SU-DHL-6 (cell line): ENCODE results near the gene IFTAP.

Experiments used
- H2AFZ ChIP-seq: fragments of 200-600 bp; sonication (generic); 2 replicates; pipeline ENCODE4 v1.6.1; 2014; ENCODE audit warnings: low read depth, mild to moderate bottlenecking, moderate library complexity, mixed read lengths, antibody characterized with exemption, low read length; ENCODE audit not compliant: severe bottlenecking
- H3F3A ChIP-seq: fragments of 200-600 bp; shearing (Covaris generic); 2 replicates; pipeline ENCODE4 v1.6.0; 2016; ENCODE audit warnings: antibody characterized with exemption, mild to moderate bottlenecking; ENCODE audit not compliant: insufficient read depth
- H3K27ac ChIP-seq: fragments of 200-600 bp; sonication (generic); 2 replicates; pipeline ENCODE4 v1.5.1; 2016; ENCODE audit warnings: low read depth, mild to moderate bottlenecking, low read length, moderate library complexity, mixed read lengths
- H3K27me3 ChIP-seq: fragments of 200-600 bp; sonication (generic), shearing (Covaris generic); 2 replicates; pipeline ENCODE4 v1.6.0; 2014; ENCODE audit warnings: mild to moderate bottlenecking, low read length
- H3K36me3 ChIP-seq: fragments of 200-600 bp; sonication (generic); 2 replicates; pipeline ENCODE4 v1.6.1; 2014; ENCODE audit warnings: mild to moderate bottlenecking, low read length, mixed read lengths
- H3K4me2 ChIP-seq: fragments of 300-600, 200-600 bp; shearing (Covaris generic), sonication (generic); 2 replicates; pipeline ENCODE4 v1.6.0; 2014; ENCODE audit warnings: low read length, low read depth, mild to moderate bottlenecking; ENCODE audit not compliant: poor library complexity, severe bottlenecking
- H3K4me3 ChIP-seq: fragments of 200-600 bp; sonication (generic); 2 replicates; pipeline ENCODE4 v1.5.1; 2014; ENCODE audit warnings: antibody characterized with exemption, low read length, mild to moderate bottlenecking, mixed read lengths; ENCODE audit not compliant: insufficient read depth, poor library complexity, severe bottlenecking
- H3K79me2 ChIP-seq: fragments of 200-600 bp; sonication (generic); 2 replicates; pipeline ENCODE4 v1.6.1; 2014; ENCODE audit warnings: mild to moderate bottlenecking, low read length, moderate library complexity; ENCODE audit not compliant: insufficient read depth
- H3K9ac ChIP-seq: fragments of 200-600 bp; sonication (generic); 2 replicates; pipeline ENCODE4 v1.7.0; 2014; ENCODE audit warnings: mild to moderate bottlenecking, low read length
- H3K9me2 ChIP-seq: fragments of 200-600 bp; sonication (generic); replicated peaks from 2 replicates; pipeline ENCODE4 v1.6.1; 2014; ENCODE audit warnings: low read length; ENCODE audit not compliant: insufficient read depth
- H3K9me3 ChIP-seq: fragments of 200-600 bp; sonication (generic); 2 replicates; pipeline ENCODE4 v1.6.1; 2014; ENCODE audit warnings: low read length, mixed read lengths; ENCODE audit not compliant: insufficient read depth
- H4K20me1 ChIP-seq: fragments of 200-600 bp; sonication (generic); 2 replicates; pipeline ENCODE4 v1.6.1; 2014; ENCODE audit warnings: low read depth, mild to moderate bottlenecking, antibody characterized with exemption, low read length, moderate library complexity, mixed read lengths
- CTCF ChIP-seq: fragments of 200-600 bp; sonication (generic); IDR thresholded peaks from one replicate; pipeline ENCODE4 v1.5.1; 2017; ENCODE audit warnings: antibody characterized with exemption, mild to moderate bottlenecking, low read length, moderate library complexity; ENCODE audit not compliant: insufficient read depth, poor library complexity, severe bottlenecking
- EZH2phosphoT487 ChIP-seq: fragments of 200-600 bp; sonication (generic), shearing (Covaris generic); conservative IDR thresholded peaks from 2 replicates; pipeline ENCODE4 v1.6.1; 2018; ENCODE audit warnings: mild to moderate bottlenecking, antibody characterized with exemption, low read length, moderate library complexity, mixed read lengths

The IFTAP gene

DNA sequence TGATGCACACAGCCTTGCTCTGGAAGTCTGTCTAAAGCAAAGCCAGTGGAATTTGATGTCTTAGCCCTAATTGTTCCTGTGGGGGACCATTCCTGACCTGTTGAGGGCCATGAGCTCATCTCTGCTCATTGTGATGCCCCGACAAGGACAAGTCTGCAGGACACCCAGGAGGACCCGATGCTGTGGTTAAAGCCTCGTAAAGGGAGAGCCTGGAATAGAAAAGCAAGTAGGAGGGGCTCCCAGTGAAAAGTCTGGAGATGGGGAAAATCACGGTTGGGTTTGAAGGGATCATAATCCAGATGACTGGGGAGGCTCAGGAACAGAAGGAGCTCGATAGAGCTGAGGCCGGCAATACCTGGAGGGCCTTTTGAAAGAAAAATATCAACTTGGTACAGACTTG lies 102.2 kb downstream of the IFTAP start:
- no peak overlapping the region for H3K27ac ChIP-seq
- H3K4me3 ChIP-seq = no peak overlapping the region
- H3K9me2 ChIP-seq = no peaks in the 10 kb centered on the region
- no peak for TF ChIP-seq EZH2phosphoT487
- TF ChIP-seq CTCF = no peak
- H3F3A ChIP-seq = no peaks in the 10 kb centered on the region
- no peaks in the 10 kb centered on the region for H4K20me1 ChIP-seq
- H2AFZ ChIP-seq = no peak overlapping the region
- no peak overlapping the region for H3K9ac ChIP-seq
- H3K79me2 ChIP-seq = no peaks in the 10 kb centered on the region
- H3K36me3 ChIP-seq = no peaks in the 10 kb centered on the region
- no peaks in the 10 kb centered on the region for H3K27me3 ChIP-seq
- H3K4me2 ChIP-seq = no peak overlapping the region
- no peaks in the 10 kb centered on the region for H3K9me3 ChIP-seq

DNA sequence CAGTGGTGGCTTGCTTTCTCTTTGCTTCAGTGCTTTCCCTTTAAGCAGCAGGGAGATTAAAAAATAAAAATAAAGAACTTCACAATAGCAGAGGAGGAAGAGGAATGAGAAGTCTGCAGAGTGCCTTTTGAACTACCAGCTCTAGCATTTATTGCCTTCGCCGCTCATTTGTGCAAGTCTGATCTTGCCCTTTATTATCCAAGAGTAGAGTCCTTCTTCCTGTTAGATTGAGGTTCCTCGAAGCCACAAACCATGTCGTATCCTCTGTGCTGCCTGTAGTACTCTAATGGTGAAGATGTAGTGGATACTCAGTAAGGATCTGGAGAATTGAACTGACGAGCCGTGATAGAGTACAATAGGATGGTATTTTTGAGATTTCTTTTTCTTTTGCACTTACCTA lies 105.0 kb downstream of the IFTAP start:
- H3K27ac ChIP-seq = no peak overlapping the region
- H3K9ac ChIP-seq = no peak overlapping the region
- H3K4me2 ChIP-seq = no peak overlapping the region
- H2AFZ ChIP-seq = no peak overlapping the region
- no peaks in the 10 kb centered on the region for H3K36me3 ChIP-seq
- H3K9me2 ChIP-seq = no peaks in the 10 kb centered on the region
- H3K79me2 ChIP-seq = no peaks in the 10 kb centered on the region
- TF ChIP-seq EZH2phosphoT487 = no peak
- TF ChIP-seq CTCF = no peak
- no peaks in the 10 kb centered on the region for H3F3A ChIP-seq
- H3K27me3 ChIP-seq = no peaks in the 10 kb centered on the region
- no peaks in the 10 kb centered on the region for H3K9me3 ChIP-seq
- no peak overlapping the region for H3K4me3 ChIP-seq
- H4K20me1 ChIP-seq = no peaks in the 10 kb centered on the region

- H3K4me3 ChIP-seq = no peak overlapping the region
- no peak overlapping the region for H2AFZ ChIP-seq
- H4K20me1 ChIP-seq = no peaks in the 10 kb centered on the region
- H3K36me3 ChIP-seq = no peaks in the 10 kb centered on the region
- H3K9ac ChIP-seq = no peak overlapping the region
- no peaks in the 10 kb centered on the region for H3K9me2 ChIP-seq
- H3K79me2 ChIP-seq = no peaks in the 10 kb centered on the region
- no peaks in the 10 kb centered on the region for H3K27me3 ChIP-seq
- H3F3A ChIP-seq = no peaks in the 10 kb centered on the region
- H3K4me2 ChIP-seq = no peak overlapping the region
- H3K27ac ChIP-seq = no peak overlapping the region
- H3K9me3 ChIP-seq = no peaks in the 10 kb centered on the region
- TF ChIP-seq CTCF = no peak
- no peak for TF ChIP-seq EZH2phosphoT487
Observed at GRCh38 chr11:36700246-36700645, 105.9 kb downstream of the IFTAP start.
